GM10266 (cell line): ENCODE measurements around the gene EMX2.

Experiments
- DNase-seq: peaks from one replicate; pipeline ENCODE4 v3.0.0; 2012; ENCODE audit errors: extremely low spot score
- CTCF ChIP-seq: IDR thresholded peaks from 2 replicates; pipeline ENCODE4 v1.5.1; 2012; ENCODE audit warnings: mild to moderate bottlenecking, low read depth; ENCODE audit not compliant: control insufficient read depth, insufficient read depth; ENCODE audit errors: missing control alignments

Gene EMX2

GRCh38 chr10:117546581-117547015 lies 4.1 kb downstream of the EMX2 start:
- no peak for DNase-seq

GRCh38 chr10:117547016-117547715 lies 4.6 kb downstream of the EMX2 start:
- no peak for DNase-seq

More at GRCh38 chr10:117546581-117547015, 4.1 kb downstream of the EMX2 start:
- TF ChIP-seq CTCF, result no peak

GRCh38 chr10:117547716-117548668 lies 5.4 kb downstream of the EMX2 start:
- no peak for TF ChIP-seq CTCF
- DNase-seq, result no peak

More at GRCh38 chr10:117547016-117547715, 4.6 kb downstream of the EMX2 start:
- TF ChIP-seq CTCF, result no peak

GRCh38 chr10:117549100-117549585 lies 6.6 kb downstream of the EMX2 start:
- DNase-seq, result no peak

GRCh38 chr10:117550076-117550475 lies 7.5 kb downstream of the EMX2 start:
- TF ChIP-seq CTCF, result no peak
- no peak for DNase-seq

More at GRCh38 chr10:117549100-117549585, 6.6 kb downstream of the EMX2 start:
- TF ChIP-seq CTCF, result no peak

GRCh38 chr10:117550599-117551329 lies 8.2 kb downstream of the EMX2 start:
- no peak for TF ChIP-seq CTCF
- DNase-seq, result no peak
